Measurements from ENCODE around the gene GJB5.

GRCh38 chr1:34776911-34777310, 22.1 kb downstream of the GJB5 start:
- TF ChIP-seq CTCF (IDR thresholded peaks at IDR 0.05; ENCODE audit: insufficient read depth, low read length, poor library complexity, severe bottlenecking), result no peak
- no peak for TF ChIP-seq EZH2phosphoT487 (conservative IDR thresholded peaks at IDR 0.05; ENCODE audit: low read length)
